Measurements from ENCODE around the gene LRRC37A3.
"Not testable (repeated sequence)": the region's sequence is repeated elsewhere in the genome, so short reads cannot be mapped to it uniquely, and the experiment has no call there.

DNA sequence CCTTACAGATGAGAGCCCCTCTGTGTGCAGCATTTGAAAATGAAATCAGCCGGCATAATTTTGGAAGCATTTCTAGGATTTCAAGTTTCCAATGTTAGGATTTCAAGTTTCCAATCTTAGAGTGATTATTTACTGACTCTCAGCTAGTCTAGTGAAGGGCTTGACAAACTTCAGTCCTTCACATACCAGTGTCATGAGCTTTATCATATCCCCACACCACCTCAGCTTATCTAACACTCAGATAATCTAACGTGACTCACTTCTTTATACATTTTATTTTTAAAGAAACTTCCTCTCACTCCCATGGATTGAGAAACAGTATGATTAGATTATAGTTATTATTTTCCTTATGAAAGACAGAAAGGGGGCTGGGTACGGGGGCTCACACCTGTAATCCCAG, 9.4 kb upstream of the LRRC37A3 start:
- TF ChIP-seq PAX8 (CRISPR knock-in tag; IDR thresholded peaks at IDR 0.05; ENCODE audit: borderline replicate concordance); NONO (IDR thresholded peaks at IDR 0.05); NONO (CRISPR knock-in tag; conservative IDR thresholded peaks at IDR 0.05); POLR2AphosphoS5 (IDR thresholded peaks at IDR 0.05; ENCODE audit: low read depth, low read length): not testable (repeated sequence)
- TF ChIP-seq, protein P1, sequence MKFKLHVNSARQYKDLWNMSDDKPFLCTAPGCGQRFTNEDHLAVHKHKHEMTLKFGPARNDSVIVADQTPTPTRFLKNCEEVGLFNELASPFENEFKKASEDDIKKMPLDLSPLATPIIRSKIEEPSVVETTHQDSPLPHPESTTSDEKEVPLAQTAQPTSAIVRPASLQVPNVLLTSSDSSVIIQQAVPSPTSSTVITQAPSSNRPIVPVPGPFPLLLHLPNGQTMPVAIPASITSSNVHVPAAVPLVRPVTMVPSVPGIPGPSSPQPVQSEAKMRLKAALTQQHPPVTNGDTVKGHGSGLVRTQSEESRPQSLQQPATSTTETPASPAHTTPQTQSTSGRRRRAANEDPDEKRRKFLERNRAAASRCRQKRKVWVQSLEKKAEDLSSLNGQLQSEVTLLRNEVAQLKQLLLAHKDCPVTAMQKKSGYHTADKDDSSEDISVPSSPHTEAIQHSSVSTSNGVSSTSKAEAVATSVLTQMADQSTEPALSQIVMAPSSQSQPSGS (CRISPR knock-in tag; IDR thresholded peaks at IDR 0.05), result not testable (repeated sequence)
- TF ChIP-seq, protein P2, sequence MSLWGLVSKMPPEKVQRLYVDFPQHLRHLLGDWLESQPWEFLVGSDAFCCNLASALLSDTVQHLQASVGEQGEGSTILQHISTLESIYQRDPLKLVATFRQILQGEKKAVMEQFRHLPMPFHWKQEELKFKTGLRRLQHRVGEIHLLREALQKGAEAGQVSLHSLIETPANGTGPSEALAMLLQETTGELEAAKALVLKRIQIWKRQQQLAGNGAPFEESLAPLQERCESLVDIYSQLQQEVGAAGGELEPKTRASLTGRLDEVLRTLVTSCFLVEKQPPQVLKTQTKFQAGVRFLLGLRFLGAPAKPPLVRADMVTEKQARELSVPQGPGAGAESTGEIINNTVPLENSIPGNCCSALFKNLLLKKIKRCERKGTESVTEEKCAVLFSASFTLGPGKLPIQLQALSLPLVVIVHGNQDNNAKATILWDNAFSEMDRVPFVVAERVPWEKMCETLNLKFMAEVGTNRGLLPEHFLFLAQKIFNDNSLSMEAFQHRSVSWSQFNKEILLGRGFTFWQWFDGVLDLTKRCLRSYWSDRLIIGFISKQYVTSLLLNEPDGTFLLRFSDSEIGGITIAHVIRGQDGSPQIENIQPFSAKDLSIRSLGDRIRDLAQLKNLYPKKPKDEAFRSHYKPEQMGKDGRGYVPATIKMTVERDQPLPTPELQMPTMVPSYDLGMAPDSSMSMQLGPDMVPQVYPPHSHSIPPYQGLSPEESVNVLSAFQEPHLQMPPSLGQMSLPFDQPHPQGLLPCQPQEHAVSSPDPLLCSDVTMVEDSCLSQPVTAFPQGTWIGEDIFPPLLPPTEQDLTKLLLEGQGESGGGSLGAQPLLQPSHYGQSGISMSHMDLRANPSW (CRISPR knock-in tag; IDR thresholded peaks at IDR 0.05; ENCODE audit: borderline replicate concordance), result not testable (repeated sequence)

All from HepG2 (cell line).